Right atrium auricular region (tissue), 2 donors: ENCODE measurements around the gene LAPTM5. TPM values are rescaled to one million over a fixed set of nuclear protein-coding genes. Genes with fewer than 3 reads are reported as not detected.

Source experiments
- DNase-seq: peaks from one replicate; pipeline ENCODE4 v3.0.0-alpha.2; 2019; ENCODE audit warnings: low spot score
- H3K27ac ChIP-seq, 2 donors: fragments of 200-600 bp; sonication (generic); 1 replicate in 1 of 2; 2 replicates in 1 of 2; pipeline ENCODE4 v1.5.1; 2016 to 2019
- H3K27me3 ChIP-seq, 2 donors: fragments of 200-600 bp; sonication (generic); one replicate each; pipeline versions ENCODE4 v1.5.1 to v1.6.0; 2017 to 2019
- H3K36me3 ChIP-seq: fragments of 200-600 bp; sonication (generic); one replicate; pipeline ENCODE4 v1.5.1; 2016
- H3K4me1 ChIP-seq, 2 donors: fragments of 200-600 bp; sonication (generic); one replicate each; pipeline versions ENCODE4 v1.5.1 to v1.6.0; 2017 to 2019
- H3K4me3 ChIP-seq, 2 donors: fragments of 200-600 bp; sonication (generic); 1 replicate in 1 of 2; 2 replicates in 1 of 2; pipeline ENCODE4 v1.5.1; 2017 to 2019; ENCODE audit warnings: mild to moderate bottlenecking in 1 of 2, moderate library complexity in 1 of 2
- H3K9me3 ChIP-seq, 2 donors: fragments of 200-600 bp; sonication (generic); one replicate each; pipeline ENCODE4 v1.5.1; 2019
- total RNA-seq, 2 donors: library from RNA; depleted of rRNA; stranded (reverse); fragments of >200 nt; gene quantifications; one replicate each; pipeline ENCODE4 v1.1.0, GENCODE V29; 2016
- TF ChIP-seq, protein P1 (sequence below), 2 donors: fragments of 200-600 bp; sonication (generic); IDR thresholded peaks; one replicate each; pipeline ENCODE4 v1.5.1; 2019; ENCODE audit warnings: antibody characterized with exemption in 2 of 2

The LAPTM5 gene
- total RNA-seq, 2 donors from 2014 or later, result 17.4 to 62.8 TPM

DNA sequence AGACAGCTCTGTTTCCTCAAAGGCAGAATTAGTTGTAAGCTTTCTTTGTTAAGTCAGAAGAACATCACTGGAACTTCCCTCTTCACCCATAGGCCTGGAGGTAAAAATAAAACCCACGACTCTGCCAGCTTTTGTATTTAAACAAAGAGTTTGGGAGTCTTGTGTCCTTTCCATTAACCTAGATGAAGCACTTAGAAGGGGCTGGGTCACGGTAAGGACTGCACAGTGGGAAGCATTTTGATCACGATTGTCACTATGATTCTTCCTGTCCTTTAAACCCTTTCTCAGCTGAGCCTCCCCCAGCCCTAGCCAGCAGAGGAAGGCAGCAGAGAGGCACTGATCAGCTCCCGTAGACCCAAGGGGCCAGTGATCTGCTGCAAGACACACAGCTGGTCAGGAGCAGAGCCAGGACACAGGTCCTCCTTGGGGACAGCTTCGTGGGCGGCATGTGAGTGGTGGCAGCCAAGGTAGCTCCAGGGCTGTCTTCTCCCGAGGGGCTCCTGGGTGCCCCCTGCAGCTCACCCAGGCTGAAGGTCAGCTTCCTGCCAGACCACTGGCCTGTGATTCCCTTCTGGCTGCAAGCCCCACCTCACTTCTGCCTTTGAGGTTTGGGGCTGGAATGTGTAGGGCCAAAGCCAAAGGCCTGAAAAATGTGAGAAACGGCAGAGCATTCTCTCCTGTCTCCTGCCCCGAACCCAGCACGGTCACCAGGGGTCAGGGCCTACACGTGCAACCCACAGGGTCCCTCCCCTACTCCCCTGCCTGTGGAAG, 4.0 kb upstream of the LAPTM5 start:
- Histone ChIP-seq H3K9me3 (no peaks in the 10 kb centered on the region), H3K4me1 (peaks cover 0 to 8% of the 10 kb centered on the region in 2 donors), H3K36me3 (no peaks in the 10 kb centered on the region), H3K27ac (no peak overlapping the region), H3K4me3 (no peak overlapping the region), H3K27me3 (no peaks in the 10 kb centered on the region)
- no peak for DNase-seq
- TF ChIP-seq, protein P1, sequence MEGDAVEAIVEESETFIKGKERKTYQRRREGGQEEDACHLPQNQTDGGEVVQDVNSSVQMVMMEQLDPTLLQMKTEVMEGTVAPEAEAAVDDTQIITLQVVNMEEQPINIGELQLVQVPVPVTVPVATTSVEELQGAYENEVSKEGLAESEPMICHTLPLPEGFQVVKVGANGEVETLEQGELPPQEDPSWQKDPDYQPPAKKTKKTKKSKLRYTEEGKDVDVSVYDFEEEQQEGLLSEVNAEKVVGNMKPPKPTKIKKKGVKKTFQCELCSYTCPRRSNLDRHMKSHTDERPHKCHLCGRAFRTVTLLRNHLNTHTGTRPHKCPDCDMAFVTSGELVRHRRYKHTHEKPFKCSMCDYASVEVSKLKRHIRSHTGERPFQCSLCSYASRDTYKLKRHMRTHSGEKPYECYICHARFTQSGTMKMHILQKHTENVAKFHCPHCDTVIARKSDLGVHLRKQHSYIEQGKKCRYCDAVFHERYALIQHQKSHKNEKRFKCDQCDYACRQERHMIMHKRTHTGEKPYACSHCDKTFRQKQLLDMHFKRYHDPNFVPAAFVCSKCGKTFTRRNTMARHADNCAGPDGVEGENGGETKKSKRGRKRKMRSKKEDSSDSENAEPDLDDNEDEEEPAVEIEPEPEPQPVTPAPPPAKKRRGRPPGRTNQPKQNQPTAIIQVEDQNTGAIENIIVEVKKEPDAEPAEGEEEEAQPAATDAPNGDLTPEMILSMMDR (IDR thresholded peaks at IDR 0.05), result no peak

DNA sequence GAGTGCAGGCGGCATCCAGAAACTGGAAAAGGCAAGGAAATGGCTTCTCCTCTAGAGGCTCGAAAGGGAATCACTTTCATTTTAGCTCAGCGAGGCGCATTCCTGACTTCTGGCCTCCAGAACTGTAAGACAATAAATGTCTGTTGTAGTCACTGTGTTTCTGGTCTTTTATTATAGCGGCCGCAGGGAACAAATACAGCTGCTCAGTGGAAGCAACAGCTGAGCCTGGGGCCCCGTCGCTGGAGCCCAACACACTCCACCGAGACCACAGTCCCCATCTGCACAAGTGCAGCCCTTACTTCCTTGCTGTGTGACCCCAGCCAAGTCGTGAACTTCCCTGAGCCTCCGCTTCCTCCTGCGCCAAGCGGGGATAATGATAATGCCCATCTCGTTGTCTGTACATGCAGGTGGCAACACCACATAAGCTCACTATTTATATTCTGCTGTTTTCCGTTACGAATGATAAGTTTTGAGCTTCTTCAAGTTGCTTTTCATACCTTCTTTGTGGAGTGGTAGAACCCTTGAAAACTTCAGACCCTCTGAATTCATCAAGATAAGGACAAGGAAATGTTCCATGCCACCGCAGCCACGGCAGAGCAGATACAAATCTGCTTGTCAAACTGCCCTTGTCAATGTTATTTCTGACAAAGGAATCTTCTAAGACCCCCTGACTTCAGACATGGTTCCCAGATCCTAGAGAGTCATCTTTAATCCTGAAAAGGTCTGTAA, 3.2 kb upstream of the LAPTM5 start:
- peaks cover 0 to 8% of the 10 kb centered on the region in 2 donors for H3K4me1 ChIP-seq
- no peak for DNase-seq
- TF ChIP-seq, protein P1 (IDR thresholded peaks at IDR 0.05), result no peak
- H3K27ac ChIP-seq, result no peak overlapping the region
- no peaks in the 10 kb centered on the region for H3K9me3 ChIP-seq
- H3K27me3 ChIP-seq, result no peaks in the 10 kb centered on the region
- no peaks in the 10 kb centered on the region for H3K36me3 ChIP-seq
- no peak overlapping the region for H3K4me3 ChIP-seq

DNA sequence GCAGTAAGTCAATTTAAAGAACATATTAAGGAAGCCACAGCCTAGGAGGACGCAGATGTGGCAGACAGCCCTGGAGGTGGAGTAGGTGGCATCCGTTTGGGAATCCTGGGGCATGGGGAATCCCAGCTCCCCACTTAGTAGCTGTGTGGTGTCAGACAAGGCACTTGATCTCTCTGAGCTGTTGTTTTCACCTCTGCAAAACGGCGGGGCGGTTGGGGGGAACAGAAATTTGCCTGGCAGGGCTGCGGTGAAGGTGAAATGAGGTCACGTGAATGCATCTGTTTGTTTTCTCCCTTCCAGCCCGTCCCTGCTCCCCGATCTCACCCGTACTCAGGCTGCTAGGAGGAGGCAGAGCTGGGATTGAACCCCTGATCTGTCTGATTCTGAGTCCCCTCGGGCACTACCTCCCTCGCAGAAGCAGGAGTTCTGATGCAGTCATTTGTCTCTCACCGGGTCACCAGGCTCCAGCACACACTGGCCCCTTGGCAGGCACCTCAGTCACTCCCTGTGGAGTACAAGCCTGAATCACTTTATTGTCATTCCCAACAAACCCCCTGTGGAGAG, 2.2 kb upstream of the LAPTM5 start:
- TF ChIP-seq, protein P1 (IDR thresholded peaks at IDR 0.05), result no peak

DNA sequence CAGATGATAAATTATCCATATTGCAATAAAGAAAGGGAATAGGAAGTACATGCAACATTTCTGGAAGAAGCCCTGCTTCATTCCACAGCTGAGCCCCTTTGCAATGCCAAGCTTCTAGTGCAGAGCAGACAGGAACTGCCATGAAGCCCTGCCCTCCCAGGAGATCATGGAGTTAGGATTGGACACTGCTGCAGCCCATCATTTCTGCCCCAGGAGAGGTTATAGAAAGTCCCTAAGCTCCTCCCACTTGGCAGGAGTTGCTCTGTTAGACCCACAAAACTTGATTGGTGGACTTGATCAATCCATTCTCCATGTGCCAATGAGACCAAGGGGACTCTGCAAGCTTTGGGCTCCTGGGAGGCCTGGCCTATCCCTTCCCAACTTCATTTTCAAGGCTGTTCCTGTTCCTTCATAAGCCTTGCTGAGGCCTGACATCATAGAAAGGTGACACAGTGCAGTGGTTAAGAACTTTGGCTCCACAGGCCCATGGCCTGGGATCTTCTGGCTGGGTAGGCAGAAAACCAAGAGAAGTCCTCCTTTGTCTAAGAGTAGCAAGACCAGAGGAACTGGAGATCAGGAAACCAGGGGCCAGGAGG, 1.3 kb upstream of the LAPTM5 start:
- H3K4me1 ChIP-seq, result peaks cover 0 to 8% of the 10 kb centered on the region in 2 donors
- no peak overlapping the region for H3K4me3 ChIP-seq
- H3K27ac ChIP-seq, result no peak overlapping the region
- H3K27me3 ChIP-seq, result no peaks in the 10 kb centered on the region
- TF ChIP-seq, protein P1 (IDR thresholded peaks at IDR 0.05), result no peak
- no peak for DNase-seq
- H3K36me3 ChIP-seq, result no peaks in the 10 kb centered on the region
- H3K9me3 ChIP-seq, result no peaks in the 10 kb centered on the region

More for the DNA sequence above, 2.2 kb upstream of the LAPTM5 start:
- no peaks in the 10 kb centered on the region for H3K9me3 ChIP-seq
- no peaks in the 10 kb centered on the region for H3K27me3 ChIP-seq
- no peaks in the 10 kb centered on the region for H3K36me3 ChIP-seq
- H3K4me1 ChIP-seq, result peaks cover 0 to 8% of the 10 kb centered on the region in 2 donors
- DNase-seq, result no peak
- no peak overlapping the region for H3K4me3 ChIP-seq
- no peak overlapping the region for H3K27ac ChIP-seq

DNA sequence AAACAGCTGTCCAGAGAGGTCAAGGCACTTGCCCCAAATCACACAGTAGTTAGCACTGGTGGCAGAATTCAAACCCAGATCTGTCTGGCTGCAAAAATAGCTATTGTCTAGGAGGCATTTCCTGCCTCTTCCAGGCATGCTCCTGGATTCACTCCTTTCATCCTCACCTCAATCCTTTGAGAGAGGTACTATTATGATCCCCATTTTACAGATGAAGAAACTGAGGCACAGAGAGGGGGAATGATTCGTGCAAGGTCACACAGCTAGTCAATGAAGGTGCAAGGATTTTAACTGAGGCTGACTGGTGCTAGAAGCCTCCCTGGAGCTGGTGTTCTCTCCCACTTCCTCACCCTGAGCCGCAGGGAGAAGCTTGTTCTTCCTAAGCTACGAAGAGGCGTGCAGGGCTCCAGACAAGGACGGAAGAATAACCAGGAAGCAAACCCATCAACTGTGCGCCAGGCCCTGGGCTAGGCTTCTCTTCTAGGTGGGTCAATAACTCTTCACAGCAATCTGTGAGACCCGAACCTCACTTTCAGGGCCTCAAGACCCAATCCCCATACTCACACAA, 631 bp upstream of the LAPTM5 start:
- no peaks in the 10 kb centered on the region for H3K27me3 ChIP-seq
- no peak for DNase-seq
- no peaks in the 10 kb centered on the region for H3K36me3 ChIP-seq
- no peaks in the 10 kb centered on the region for H3K9me3 ChIP-seq
- TF ChIP-seq, protein P1 (IDR thresholded peaks at IDR 0.05), result no peak
- no peak overlapping the region for H3K4me3 ChIP-seq
- H3K27ac ChIP-seq, result peak overlapping the region; percentile 45 to 59
- H3K4me1 ChIP-seq, result peaks cover 0 to 8% of the 10 kb centered on the region in 2 donors
